Muscle layer of colon (tissue), 2 donors: ENCODE results near the gene STAC2.

Experiments used
- H3K27ac ChIP-seq: one replicate; pipeline ENCODE4 v1.7.0; 2013; ENCODE audit warnings: low read depth, mild to moderate bottlenecking, low read length, moderate library complexity
- H3K27me3 ChIP-seq, 2 donors: one replicate each; pipeline ENCODE4 v1.7.0; 2013; ENCODE audit warnings: low read length in 2 of 2, mild to moderate bottlenecking in 2 of 2; ENCODE audit not compliant: insufficient read depth in 2 of 2, control insufficient read depth in 1 of 2
- H3K36me3 ChIP-seq: one replicate; pipeline ENCODE4 v1.7.0; 2013; ENCODE audit warnings: mild to moderate bottlenecking, low read length; ENCODE audit not compliant: insufficient read depth
- H3K4me1 ChIP-seq: one replicate; pipeline ENCODE4 v1.7.0; 2013; ENCODE audit warnings: mild to moderate bottlenecking, low read length; ENCODE audit not compliant: insufficient read depth
- H3K4me3 ChIP-seq, 2 donors: one replicate each; pipeline ENCODE4 v1.7.0; 2013; ENCODE audit warnings: low read length in 2 of 2, low read depth in 1 of 2, mild to moderate bottlenecking in 1 of 2, moderate library complexity in 1 of 2
- H3K9ac ChIP-seq: one replicate; pipeline ENCODE4 v1.7.0; 2013; ENCODE audit warnings: low read length
- H3K9me3 ChIP-seq: one replicate; pipeline ENCODE4 v1.7.0; 2013; ENCODE audit warnings: mild to moderate bottlenecking, low read length
- donor health status: abdominal sarcoma.
- donor health status: Adenocarcinoma of cecum.

The STAC2 gene

GRCh38 chr17:39219647-39220154 is 6.0 kb downstream of the STAC2 start:
- Histone ChIP-seq H3K36me3 (no peaks in the 10 kb centered on the region), H3K4me1 (no peaks in the 10 kb centered on the region), H3K27ac (no peak overlapping the region), H3K4me3 (no peak overlapping the region), H3K27me3 (peaks cover 0 to 5% of the 10 kb centered on the region in 2 donors), H3K9ac (no peak overlapping the region), H3K9me3 (no peaks in the 10 kb centered on the region)

- no peak overlapping the region for H3K4me3 ChIP-seq
- H3K4me1 ChIP-seq: no peaks in the 10 kb centered on the region
- no peaks in the 10 kb centered on the region for H3K27me3 ChIP-seq
- H3K9me3 ChIP-seq: no peaks in the 10 kb centered on the region
- no peak overlapping the region for H3K9ac ChIP-seq
- H3K27ac ChIP-seq: no peak overlapping the region
- H3K36me3 ChIP-seq: no peaks in the 10 kb centered on the region
These were observed 6.8 kb downstream of the STAC2 start for GRCh38 chr17:39218906-39219305.

DNA sequence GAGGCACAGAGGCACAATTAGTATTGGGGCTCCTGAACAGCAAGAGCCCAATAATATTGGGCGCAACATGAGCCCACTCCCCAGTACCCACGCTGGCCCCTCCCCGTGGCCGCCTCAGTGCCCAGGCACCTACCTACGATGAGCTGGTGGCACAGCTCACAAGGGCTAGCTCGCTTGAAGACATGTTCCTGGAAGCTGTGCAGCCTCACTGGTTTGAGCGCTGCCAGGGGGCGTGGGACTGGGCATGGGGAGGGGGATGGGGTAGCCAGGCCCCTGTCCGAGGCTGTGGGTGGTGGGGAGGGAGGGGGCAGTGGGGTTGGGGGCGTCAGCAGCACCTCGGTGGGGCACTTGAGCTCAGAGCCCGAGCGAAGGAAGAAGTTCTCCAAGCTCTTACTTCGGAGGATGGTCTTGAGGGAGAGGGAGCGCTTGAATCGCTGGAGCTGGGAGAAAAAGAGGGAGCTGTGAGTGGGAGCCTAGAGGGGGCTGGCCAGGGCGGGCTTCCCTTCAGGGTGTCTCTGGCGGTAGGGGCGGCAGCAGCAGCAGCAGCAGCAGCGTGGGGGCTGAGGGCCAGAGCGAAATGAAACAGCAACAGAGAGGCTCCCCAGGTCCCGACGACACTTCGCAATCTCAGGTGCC is 7.9 kb downstream of the STAC2 start:
- no peaks in the 10 kb centered on the region for H3K36me3 ChIP-seq
- H3K27me3 ChIP-seq: no peaks in the 10 kb centered on the region
- H3K4me3 ChIP-seq: no peak overlapping the region
- H3K27ac ChIP-seq: no peak overlapping the region
- no peaks in the 10 kb centered on the region for H3K4me1 ChIP-seq
- H3K9me3 ChIP-seq: no peaks in the 10 kb centered on the region
- H3K9ac ChIP-seq: no peak overlapping the region

DNA sequence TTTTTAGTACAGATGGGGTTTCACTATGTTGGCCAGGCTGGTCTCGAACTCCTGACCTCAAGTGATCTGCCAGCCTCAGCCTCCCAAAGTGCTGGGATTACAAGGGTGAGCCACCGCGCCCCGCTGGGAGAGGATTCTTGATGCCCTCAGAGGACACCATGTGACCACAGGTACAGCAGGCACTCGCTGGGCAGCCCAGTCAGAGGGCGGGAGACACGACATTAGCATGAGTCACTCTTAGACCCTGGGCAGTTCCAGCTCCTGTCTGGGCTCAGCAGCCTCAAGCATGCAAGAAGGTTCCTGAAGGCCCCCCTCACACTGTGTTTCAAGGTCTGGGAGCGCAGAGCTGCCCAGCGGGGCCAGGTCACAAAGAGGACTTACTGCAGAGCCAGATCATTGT is 11.9 kb downstream of the STAC2 start:
- H3K27me3 ChIP-seq: no peaks in the 10 kb centered on the region
- H3K9me3 ChIP-seq: no peaks in the 10 kb centered on the region
- no peak overlapping the region for H3K4me3 ChIP-seq
- no peak overlapping the region for H3K27ac ChIP-seq
- no peak overlapping the region for H3K9ac ChIP-seq
- H3K4me1 ChIP-seq: peaks cover 7% of the 10 kb centered on the region
- H3K36me3 ChIP-seq: no peaks in the 10 kb centered on the region

GRCh38 chr17:39212841-39213480 is 12.8 kb downstream of the STAC2 start:
- Histone ChIP-seq H3K27ac (no peak overlapping the region), H3K4me1 (peaks cover 10% of the 10 kb centered on the region), H3K9me3 (no peaks in the 10 kb centered on the region), H3K27me3 (no peaks in the 10 kb centered on the region), H3K4me3 (no peak overlapping the region), H3K9ac (no peak overlapping the region), H3K36me3 (no peaks in the 10 kb centered on the region)

GRCh38 chr17:39212195-39212810 is 13.4 kb downstream of the STAC2 start:
- Histone ChIP-seq H3K27me3 (no peaks in the 10 kb centered on the region), H3K9ac (no peak overlapping the region), H3K27ac (no peak overlapping the region), H3K4me3 (no peak overlapping the region), H3K36me3 (no peaks in the 10 kb centered on the region), H3K9me3 (no peaks in the 10 kb centered on the region), H3K4me1 (peaks cover 10% of the 10 kb centered on the region)

- H3K27ac ChIP-seq: no peak overlapping the region
- no peak overlapping the region for H3K9ac ChIP-seq
- peaks cover under 1% of the 10 kb centered on the region for H3K36me3 ChIP-seq
- peak overlapping the region in 1 of 2 donors; percentile 52 for H3K4me3 ChIP-seq
- no peaks in the 10 kb centered on the region for H3K9me3 ChIP-seq
- H3K27me3 ChIP-seq: no peaks in the 10 kb centered on the region
- H3K4me1 ChIP-seq: peaks cover 10% of the 10 kb centered on the region
These were observed 15.7 kb downstream of the STAC2 start for GRCh38 chr17:39210093-39210434.

GRCh38 chr17:39209317-39210092 is 16.2 kb downstream of the STAC2 start:
- peaks cover 7% of the 10 kb centered on the region for H3K36me3 ChIP-seq
- no peaks in the 10 kb centered on the region for H3K27me3 ChIP-seq
- H3K9me3 ChIP-seq: no peaks in the 10 kb centered on the region
- H3K27ac ChIP-seq: no peak overlapping the region
- H3K4me3 ChIP-seq: peak overlapping the region; percentile 32 to 52
- no peak overlapping the region for H3K9ac ChIP-seq
- peaks cover 10% of the 10 kb centered on the region for H3K4me1 ChIP-seq

DNA sequence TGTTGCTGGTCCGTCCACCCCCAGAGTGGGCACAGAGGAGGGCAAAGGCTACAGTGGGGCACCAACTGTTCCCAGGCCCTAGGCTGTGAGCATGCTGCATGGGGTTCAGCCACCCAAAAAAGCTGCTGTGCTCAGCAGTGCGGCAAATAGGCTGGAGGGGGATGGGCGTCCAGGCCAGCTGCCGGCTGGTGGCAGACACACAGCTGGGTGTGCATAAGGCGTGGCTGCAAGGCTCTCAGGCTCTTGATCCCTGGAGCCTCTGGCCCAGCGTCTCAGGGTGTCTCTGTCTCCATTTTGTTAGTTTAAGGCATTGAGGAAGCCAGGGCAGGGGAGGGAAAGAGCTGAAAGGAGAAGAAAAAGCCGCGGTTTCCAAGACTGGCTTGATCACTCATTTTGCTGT is 16.9 kb downstream of the STAC2 start:
- no peak overlapping the region for H3K27ac ChIP-seq

DNA sequence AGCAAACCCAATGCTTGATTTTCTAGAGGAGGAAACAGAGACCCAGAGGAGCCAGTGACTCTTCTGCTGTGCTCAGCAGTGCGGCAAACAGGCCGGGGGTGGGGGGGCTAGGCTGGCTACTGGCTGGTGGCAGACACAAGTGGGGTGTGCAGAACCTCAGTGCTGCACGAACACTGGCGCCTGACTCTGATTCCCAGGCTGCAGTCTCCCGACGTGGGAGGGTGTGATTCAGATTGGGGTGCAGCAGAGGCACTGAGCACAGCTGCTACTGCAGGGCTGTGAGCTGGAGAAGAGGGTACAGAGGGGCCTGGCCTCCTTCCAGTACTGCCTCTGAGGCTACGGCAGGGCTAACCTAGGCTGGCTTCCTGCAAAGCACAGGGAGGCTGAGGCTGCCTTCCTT is 17.6 kb downstream of the STAC2 start:
- H3K36me3 ChIP-seq: peaks cover 20% of the 10 kb centered on the region
- H3K4me1 ChIP-seq: peaks cover 10% of the 10 kb centered on the region
- no peak overlapping the region for H3K9ac ChIP-seq
- no peaks in the 10 kb centered on the region for H3K9me3 ChIP-seq
- H3K27me3 ChIP-seq: no peaks in the 10 kb centered on the region
- H3K4me3 ChIP-seq: no peak overlapping the region
- H3K27ac ChIP-seq: no peak overlapping the region

More for the DNA sequence above, 16.9 kb downstream of the STAC2 start:
- no peaks in the 10 kb centered on the region for H3K9me3 ChIP-seq
- peaks cover 13% of the 10 kb centered on the region for H3K36me3 ChIP-seq
- H3K4me3 ChIP-seq: no peak overlapping the region
- no peaks in the 10 kb centered on the region for H3K27me3 ChIP-seq
- no peak overlapping the region for H3K9ac ChIP-seq
- peaks cover 10% of the 10 kb centered on the region for H3K4me1 ChIP-seq

- Histone ChIP-seq H3K4me1 (peaks cover 25% of the 10 kb centered on the region), H3K36me3 (peaks cover 42% of the 10 kb centered on the region), H3K27me3 (no peaks in the 10 kb centered on the region), H3K4me3 (no peak overlapping the region), H3K9me3 (no peaks in the 10 kb centered on the region), H3K9ac (no peak overlapping the region), H3K27ac (no peak overlapping the region)
These were observed 20.6 kb downstream of the STAC2 start for GRCh38 chr17:39205112-39205526.
